ENCODE data around the gene OSCAR.
"Not testable (repeated sequence)": the region's sequence is repeated elsewhere in the genome, so short reads cannot be mapped to it uniquely, and the experiment has no call there.

OSCAR gene

DNA sequence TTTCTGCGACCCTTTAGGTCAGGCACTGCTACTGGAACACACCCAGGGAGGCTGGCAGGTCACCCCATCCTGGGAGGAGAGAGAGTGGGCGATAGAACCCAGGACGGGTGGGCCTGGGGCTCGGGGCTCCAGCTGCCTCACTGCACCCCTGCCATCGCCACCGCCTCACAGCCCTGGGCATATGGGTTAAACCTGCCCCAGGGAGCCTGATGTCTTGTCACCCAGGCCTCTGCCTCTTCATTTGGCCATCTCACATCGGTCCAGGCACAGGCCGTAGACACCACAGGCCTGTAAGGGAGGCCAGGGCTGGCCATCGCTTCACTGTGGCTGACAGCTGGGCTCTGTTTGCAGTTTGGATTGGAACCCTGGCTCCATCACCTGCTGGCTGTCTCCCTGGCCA, 25.1 kb upstream of the OSCAR start:
- DNase-seq (ENCODE audit: low read depth in 2 of 2, low spot score in 1 of 2), result no peak

DNA sequence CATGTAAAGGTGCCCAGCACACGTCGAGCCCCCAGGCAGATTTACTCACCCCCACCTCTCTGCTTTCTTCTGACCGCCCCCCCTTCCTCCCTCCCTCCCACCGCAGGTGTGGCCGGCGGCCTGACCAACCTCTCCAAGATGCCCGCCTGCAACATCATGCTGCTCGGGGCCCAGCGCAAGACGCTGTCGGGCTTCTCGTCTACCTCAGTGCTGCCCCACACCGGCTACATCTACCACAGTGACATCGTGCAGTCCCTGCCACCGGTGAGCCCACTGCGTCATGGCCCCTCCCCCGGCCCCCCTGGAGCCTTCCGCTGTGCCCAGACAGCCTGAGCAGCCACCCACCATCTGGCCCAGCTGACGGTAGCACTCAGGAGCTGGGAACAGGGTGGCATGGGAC, 23.8 kb upstream of the OSCAR start:
- DNase-seq (ENCODE audit: low read depth in 2 of 2, low spot score in 1 of 2), result no peak

DNA sequence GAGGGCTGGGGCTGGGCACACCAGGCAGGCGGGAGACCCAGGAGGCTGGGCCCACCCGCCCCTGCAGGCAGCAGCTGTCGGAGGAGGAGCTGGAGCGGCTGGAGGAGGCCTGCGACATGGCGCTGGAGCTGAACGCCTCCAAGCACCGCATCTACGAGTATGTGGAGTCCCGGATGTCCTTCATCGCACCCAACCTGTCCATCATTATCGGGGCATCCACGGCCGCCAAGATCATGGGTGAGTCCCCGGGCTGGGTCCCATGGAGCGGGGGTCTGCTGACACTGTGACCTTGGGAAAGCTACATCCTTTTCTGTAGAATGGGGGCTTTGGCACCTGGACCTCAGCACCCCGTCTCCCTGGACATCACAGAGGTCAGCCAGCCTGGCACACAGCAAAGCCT, 23.1 kb upstream of the OSCAR start:
- no peak for DNase-seq (ENCODE audit: low read depth in 2 of 2, low spot score in 1 of 2)

DNA sequence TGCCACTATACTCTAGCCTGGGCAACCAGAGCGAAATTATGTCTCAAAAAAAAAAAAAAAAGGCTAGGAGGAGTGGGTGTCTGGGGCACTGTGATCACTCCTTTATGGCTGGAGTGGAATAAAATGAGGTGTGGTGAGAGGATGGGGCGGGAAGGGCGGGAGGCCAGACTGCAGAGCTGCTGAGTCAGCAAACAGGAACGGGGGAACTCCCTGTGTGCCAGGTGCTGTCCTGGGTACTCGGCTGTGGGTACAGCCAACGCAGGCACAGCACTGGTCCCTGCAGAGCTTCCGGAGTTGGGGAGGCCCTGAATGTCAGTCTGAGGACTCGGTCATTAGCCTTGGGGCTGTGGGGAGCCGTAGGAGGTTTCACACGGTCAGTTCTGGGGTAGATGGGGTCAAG, 20.7 kb upstream of the OSCAR start:
- no peak for DNase-seq (ENCODE audit: low read depth in 2 of 2, low spot score in 1 of 2)

DNA sequence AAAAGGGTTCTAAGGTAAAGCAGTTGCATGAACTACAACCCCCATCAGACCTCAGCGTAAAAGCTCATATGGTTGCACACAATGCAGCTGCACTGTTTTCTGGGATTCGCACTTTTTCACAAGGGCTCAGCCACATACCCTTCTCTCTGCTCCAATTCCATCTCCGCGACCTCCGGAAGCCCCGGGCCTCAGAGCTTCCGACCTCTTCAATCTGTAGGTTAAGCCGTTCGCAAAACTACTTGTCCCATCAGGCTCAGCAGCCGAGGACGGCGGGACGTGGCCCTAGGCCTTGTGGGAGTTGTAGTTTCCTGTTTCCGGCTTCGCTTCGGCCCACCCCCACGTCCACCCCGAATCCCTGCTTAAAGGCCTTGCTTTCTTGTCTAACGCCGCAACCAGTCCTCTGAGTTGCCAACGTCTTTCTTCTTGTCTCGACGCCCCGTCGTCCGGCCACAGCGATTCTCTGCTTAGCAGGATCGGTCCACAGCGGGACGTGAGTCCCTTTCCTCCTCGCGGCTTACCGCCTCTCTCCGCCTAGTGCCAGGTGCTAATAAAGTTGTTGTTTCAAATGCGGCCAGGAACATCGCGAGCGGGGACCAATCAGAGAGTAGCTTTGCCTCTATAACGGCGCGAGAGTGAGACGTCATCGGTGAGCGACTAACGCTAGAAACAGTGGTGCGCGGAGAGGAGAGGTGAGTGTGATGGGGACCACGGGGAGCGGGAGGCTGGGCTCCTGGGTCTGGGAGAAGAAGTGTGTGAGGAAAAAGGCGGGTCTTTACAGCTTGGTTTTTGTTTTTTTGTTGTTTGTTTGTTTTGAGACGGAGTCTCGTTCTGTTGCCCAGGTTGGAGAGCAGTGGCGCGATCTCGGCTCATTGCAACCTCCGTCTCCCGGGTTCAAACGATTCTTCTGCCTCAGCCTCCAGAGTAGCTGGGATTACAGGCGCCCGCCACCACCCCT, 14.8 kb upstream of the OSCAR start, which contains the start of the genes PRPF31 and TFPT:
PRPF31 (plus strand) TSS at position 646 of the 955 bp plus-strand sequence. CDS start 2,525 bp downstream, outside the sequence.
TFPT (minus strand) TSS at position 549 of the 955 bp plus-strand sequence; CDS start at position 161, 388 bp downstream.
- peak; percentile 93 to 99 for DNase-seq (ENCODE audit: low read depth in 2 of 2, low spot score in 1 of 2)

DNA sequence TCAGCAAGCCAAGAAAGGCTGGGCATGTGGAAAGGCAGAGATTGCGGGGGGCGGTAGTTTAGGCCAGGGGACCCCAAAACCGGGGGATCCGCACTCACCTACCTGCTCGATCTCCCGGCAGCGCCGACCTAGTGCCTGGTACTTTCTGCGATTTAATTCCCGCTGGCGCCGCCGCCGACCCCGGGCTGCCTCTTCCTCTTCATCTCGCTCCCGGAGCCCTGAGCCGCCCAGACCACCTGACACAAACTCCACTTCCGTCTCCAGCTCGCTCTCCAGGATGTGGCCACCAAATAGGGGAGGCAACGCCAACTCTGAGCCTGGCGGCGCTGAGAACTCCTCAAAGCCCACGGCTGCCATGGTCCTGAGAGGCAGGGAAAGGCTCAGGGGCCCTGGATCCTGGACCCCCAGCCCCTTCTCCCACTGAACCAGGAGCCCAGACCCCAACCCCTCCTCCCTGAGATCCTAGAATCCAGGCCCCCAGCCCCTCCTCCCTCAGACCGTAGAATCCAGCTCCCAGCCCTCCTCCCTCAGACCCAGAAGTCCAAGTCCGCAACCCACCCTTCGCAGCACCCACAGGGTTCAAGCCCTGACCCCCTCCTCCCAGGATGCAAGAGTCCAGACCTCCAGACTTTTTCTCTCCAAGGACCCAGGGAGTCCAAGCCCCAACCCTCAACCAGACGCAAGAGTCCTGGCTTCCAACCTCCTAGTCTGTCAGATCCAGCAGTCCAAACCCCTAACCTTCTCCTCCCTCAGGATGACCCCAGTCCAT, 13.9 kb upstream of the OSCAR start:
- DNase-seq (ENCODE audit: low read depth in 2 of 2, low spot score in 1 of 2), result no peak

DNA sequence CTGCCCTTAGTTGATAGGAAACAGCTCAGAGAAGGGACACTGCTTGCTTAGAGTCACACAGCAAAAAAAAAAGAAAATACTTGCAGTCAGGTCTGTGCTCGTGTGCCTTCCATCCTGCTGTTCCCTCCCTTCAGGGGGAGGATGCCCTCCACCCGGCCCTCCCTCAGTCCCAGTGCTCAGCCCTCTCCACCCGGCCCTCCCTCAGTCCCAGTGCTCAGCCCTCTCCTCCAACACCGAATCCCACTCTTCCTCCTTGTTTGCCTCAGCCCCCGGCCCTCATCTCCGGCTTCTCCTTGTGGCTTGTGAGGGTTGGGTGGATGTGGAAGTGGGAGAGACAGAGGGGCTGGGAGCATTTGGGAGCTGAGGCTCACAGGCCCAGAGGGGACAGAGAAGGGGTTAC, 9.0 kb upstream of the OSCAR start:
- DNase-seq (ENCODE audit: low read depth in 2 of 2, low spot score in 1 of 2), result no peak

DNA sequence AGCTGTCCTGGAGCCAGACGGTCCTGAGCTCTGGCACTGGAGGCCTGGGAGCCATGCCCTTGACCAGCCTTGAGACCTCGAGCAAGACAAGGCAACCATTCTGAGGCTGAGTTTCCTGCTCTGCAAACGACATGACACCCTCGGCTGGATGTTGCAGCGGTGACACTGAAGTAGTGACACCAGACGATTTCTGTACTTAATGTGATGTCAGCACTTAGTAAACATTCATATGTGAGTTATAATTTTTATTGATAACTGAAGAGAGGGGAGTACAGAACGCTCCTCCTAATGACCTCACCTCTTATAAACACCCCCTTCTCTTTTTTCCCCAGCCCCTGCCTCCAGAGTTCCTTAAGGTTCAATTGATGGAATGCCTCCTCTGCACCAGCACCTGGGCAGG, 7.9 kb upstream of the OSCAR start:
- DNase-seq (ENCODE audit: low read depth in 2 of 2, low spot score in 1 of 2), result no peak

DNA sequence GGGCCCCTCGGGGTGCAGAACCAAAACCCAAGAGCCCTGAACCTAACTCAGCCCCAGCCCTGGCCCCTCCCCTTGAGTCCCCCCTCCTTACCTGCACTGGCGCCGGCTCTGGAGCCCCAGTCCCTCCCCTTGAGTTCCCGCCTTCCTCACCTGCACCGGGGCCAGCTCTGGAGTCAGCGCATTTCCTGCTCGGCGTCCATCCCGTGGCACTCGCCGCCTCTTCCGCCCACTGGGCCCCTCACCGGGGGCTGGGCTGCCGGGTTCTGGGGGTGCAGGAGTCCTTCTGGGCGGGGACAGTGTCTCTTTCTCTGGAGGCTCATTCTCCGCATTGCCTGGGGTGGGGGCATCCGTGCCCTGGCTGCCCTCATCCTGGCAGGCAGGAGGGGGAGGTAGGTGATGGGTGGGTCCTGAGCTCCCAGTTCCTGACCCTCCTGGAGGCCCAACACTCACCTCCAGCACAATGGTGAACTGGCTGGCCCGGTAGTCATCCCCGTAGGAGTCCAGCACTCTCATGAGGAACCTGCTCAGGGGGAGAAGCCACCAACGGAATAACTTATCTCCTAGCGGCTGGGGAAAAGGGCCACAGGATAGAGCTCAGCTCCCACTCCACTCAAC, 7.4 kb upstream of the OSCAR start:
- no peak for DNase-seq (ENCODE audit: low read depth in 2 of 2, low spot score in 1 of 2)

DNA sequence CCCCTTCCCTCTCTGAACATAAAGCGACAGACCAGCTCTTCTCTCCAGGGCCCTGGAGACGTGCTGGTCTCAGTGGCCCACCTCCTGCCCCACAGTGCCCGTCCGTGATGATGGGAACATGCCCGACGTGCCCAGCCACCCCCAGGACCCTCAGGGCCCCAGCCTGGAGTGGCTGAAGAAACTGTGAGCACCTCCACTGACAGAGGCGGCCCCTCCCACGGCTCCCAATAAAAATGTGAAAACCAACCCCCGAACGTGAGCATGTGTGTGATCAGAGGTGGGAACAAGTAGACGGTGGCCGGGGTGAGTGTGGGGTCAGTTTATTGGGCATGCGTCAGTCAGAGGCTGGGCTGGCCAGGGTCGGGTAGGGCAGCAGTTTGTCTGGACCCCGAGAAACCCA, 6.1 kb upstream of the OSCAR start:
- DNase-seq (ENCODE audit: low read depth in 2 of 2, low spot score in 1 of 2), result no peak

DNA sequence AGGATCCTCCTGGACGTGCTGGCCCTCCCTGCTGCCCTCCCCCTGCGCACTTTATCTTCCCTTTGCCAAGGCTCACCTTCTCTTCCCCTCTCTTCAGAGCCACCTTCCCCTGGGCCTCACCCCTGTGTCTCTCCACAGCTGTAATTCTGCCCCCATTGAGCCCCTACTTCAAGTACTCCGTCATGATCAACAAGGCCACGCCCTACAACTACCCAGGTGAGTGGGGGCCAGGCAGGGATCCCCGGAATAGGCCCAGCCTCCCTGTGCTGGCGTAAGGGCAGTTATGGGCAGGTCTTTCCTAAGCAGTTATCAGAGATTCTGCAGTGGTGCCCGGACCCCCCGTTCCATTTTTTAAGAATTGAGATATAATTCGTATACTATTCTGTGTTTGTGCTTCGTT, 5.2 kb upstream of the OSCAR start:
- DNase-seq (ENCODE audit: low read depth in 2 of 2, low spot score in 1 of 2), result no peak

DNA sequence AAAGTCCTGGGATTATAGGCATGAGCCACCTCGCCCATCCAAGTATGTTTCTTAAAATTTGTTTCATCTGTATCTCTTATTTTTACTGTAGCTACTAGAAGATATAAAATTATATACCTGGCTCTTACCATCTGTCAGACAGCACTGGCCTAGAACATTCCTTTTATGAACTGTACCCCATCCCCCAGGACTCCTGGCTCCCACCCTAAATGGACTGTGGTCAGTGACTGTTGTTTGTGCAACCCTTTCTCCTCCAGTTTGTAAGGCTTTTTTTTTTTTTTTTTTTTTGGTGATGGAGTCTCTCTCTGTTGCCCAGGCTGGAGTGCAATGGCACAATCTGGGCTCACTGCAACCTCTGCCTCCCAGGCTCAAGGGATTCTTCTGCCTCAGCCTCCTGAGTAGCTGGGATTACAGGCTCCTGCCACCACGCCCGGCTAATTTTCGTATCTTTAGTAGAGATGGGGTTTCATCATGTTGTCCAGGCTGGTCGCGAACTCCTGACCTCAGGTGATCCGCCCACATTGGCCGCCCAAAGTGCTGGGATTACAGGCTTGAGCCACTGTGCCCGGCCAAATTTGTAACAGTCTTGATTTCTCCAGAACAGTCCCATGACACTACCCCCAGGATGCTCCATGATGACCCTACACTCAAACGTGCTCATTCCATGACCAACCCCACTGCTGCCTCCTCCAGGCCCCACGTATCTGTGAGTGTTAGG, 4.6 kb upstream of the OSCAR start:
- DNase-seq (ENCODE audit: low read depth in 2 of 2, low spot score in 1 of 2), result no peak

DNA sequence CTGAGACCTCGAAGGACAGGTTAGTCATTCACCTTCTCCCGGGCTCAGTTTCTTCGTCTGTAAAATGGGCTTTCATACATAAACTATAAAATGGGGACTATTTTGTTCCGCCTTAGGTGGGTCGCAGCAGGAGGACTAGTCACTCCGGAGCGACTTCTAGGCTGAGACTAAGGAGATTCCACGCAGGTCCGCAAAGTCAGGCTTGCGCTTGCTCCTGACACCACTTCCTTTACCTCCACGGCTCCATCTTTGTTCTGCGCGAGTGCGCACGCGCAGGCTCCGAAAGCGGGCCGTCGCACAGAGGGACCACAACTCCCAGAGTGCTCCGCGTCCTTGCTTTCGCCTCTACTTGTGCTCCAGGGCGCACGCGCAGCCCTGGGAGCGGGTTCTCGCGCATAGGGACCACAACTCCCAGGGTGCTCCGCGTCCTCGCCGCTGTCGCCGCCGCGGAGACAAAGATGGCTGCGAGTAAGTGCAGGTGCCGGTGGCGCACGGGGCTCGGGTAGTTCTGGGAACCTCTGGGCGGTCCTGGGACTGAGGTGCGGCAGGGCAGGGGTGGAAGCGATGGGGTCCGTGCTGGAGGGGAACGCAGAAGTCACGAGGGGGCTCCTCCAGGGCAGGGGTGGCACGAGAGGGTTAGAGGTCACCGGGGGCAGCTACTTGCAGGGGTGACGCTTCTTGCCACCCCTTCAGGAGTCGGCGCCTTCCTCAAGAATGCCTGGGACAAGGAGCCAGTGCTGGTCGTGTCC, 2.0 kb upstream of the OSCAR start, which contains the start of gene NDUFA3:
NDUFA3 (plus strand) TSS at position 435 of the 749 bp plus-strand sequence; CDS start at position 459, 24 bp downstream.
- peak; percentile 91 to 97 for DNase-seq (ENCODE audit: low read depth in 2 of 2, low spot score in 1 of 2)

DNA sequence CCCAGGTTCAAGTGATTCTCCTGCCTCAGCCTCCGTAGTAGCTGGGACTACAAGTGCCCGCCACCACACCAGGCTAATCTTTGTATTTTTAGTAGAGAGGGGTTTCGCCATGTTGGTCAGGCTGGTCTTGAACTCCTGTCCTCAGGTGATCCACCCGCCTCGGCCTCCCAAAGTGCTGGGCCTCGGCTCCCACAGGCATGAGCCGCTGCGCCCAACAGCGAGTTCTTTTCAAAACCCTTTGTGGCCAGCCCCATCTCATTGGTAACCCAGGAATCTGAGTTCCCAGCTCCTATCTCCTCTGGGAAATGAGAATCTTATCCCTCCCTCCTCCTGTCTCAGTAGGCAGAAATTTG, 724 bp downstream of the OSCAR start:
- not testable (repeated sequence) for DNase-seq (ENCODE audit: low read depth in 2 of 2, low spot score in 1 of 2)

DNA sequence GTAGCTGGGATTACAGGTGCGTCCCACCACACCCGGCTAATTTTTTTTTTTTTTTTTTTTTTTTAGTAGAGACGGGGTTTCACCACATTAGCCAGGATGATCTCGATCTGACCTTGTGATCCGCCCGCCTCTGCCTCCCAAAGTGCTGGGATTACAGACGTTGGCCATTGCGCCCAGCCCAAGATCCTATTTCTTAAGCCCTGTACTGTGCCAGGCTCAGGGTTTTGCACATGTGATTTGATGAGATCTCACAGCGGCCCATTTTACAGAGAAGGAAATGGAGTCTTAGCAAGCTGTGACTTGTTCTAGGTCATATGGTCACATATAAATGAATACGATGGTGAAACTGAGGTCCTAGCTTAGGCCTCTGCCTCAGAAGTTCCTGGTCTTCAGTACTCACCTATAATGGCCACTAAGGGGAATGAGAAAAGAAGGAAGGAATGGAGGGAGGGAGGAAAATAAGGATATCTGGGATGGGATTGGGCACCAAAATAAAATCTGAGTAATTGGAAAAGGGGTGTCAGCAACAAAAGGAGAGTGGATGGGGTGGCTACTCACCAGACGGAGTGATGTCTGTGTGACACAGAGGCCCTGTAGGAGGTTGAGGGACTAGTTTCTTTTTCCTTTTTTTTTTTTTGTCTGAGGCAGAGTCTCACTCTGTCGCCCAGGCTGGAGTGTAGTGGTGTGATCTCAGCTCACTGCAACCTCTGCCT, 1.3 kb downstream of the OSCAR start:
- DNase-seq (ENCODE audit: low read depth in 2 of 2, low spot score in 1 of 2), result no peak

DNA sequence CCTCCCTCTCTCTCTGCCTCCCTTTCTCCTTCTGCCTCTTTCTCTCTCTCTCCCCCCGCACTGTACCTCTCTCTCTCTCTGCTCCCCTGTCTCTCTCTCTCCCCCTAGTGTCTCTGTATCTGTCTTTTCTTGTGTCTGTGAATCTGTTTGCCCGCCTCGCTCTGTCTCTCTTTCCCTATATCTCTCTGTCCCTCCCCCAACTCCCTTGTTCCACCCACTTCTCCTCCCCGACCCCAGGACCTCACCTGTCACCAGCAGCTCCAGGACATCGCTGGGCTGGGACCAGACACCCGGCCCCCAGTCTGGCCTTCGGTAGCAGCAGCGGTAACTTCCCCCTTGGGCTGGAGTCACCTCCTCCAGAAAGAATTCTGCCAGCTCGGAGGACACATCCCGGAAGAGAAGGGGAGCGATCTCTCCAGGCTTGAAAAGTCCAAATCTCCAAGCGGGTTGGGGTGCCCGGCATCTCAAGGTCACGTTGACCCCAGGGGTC, 3.9 kb downstream of the OSCAR start:
- no peak for DNase-seq (ENCODE audit: low read depth in 2 of 2, low spot score in 1 of 2)

DNA sequence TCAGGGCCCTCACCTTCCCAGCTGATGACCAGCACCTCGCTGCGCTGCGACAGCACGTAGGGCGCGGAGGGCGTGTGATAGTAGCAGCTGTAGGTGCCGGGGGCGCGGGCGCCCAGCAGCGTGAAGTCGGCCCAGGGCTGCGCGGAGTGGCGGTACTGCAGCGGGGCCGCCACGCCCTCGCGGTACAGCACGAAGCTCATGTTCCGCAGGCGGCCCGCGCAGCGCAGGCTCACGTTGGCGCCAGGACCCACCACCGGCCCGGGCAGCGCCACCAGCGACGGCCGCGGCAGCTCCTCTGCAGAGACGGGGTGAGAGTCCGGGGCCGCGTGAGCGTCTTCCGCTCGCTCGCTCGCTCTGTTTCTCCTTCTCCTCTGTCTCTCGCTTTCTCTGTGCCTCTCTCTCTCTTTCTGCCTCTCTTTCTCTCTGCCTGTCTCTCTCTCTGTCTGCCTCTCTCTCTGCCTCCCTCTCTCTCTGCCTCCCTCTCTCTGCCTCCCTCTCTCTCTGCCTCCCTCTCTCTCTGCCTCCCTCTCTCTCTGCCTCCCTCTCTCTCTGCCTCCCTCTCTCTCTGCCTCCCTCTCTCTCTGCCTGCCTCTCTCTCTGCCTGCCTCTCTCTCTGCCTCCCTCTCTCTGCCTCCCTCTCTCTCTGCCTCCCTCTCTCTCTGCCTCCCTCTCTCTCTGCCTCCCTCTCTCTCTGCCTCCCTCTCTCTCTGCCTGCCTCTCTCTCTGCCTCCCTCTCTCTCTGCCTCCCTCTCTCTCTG, 4.6 kb downstream of the OSCAR start:
- not testable (repeated sequence) for DNase-seq (ENCODE audit: low read depth in 2 of 2, low spot score in 1 of 2)

DNA sequence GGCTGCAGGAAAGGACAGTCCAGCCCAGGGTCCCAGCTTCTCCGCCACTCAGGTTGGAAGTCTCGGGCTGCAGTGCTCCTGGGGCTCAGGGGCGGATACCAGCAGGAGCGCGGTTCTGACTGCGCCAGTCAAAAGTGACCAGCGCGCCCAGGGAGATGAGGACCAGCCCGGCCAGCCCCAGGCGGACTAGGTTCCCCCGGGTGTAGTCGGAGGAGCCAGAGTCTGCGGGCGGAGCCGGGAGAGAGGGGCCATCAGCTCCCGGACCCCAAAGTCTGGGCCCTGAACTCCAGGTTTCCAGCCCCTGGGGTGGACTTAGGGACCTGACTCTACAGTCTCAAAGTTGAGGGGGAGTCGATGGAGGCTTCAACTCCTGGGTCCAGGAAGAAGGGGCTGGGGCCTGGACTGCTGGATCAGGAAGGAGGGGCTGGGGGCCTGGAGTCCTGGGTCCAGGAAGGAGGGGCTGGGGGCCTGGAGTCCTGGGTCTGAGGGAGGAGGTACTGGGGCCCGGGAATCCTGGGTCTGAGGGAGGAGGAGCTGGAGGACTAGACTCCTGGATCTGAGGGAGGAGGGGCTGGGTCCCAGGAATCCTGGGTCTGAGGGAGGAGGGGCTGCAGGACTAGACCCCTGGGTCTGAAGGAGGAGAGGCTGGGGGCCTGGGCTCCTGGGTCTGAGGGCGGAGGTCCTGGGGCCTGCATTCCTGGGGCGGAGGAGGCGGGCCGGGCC, 5.3 kb downstream of the OSCAR start:
- no peak for DNase-seq (ENCODE audit: low read depth in 2 of 2, low spot score in 1 of 2)

Data from stimulated activated CD8-positive, alpha-beta memory T cell treated with anti-CD3 and anti-CD28 coated beads, Interleukin-4, amount 100 ng/mL, for 4 hours (primary cell).